HG02884 (cell line): ENCODE data around the gene DENND6A.

Experiments
- ATAC-seq: cut with Tn5 transposase; IDR thresholded peaks from one replicate; pipeline ENCODE4 v1.9.1; 2021; ENCODE audit warnings: mild to moderate bottlenecking, moderate library complexity; ENCODE audit not compliant: unreplicated experiment

Gene DENND6A

DNA sequence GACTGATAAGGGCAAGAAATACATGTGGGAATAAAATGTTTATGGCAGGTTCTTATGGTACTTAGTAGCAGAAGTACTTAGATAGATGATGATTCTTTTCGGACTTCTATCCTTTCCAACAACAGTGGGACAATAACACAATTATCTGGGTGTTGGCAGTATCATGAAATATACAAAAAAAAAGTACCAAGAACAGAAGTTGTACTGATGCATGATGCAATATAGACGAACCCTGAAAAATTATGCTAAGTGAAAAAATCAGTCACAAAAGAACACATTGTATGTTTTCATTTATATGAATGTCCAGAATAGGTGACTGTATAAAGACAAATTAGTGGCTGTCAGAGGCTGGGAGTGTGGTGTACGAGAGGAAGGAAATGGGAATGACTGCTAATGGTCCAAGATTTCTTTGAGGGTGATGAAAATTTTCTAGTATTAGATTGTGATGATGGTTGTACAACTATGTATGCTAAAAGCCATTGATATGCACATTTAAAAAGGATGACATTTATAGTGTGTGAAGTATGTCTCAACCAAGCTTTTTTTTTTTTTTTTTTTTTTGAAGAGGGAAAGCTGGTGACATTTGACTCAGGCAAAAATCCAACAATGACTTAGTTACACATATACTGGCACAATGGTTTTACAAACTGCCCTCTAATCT lies 116.8 kb downstream of the DENND6A start:
- no peak for ATAC-seq
